PFSK-1 (cell line): Measurements from ENCODE around the gene SLC25A33.

Experiments
- FOXP2 ChIP-seq: optimal IDR thresholded peaks from 2 replicates; pipeline ENCODE3; 2011; ENCODE audit warnings: borderline replicate concordance, control low read depth, inconsistent platforms; ENCODE audit not compliant: insufficient read depth; ENCODE audit errors: extremely low read length, extremely low read depth
- POLR2AphosphoS5 ChIP-seq: IDR thresholded peaks from 2 replicates; pipeline ENCODE4 v1.6.1; 2012; ENCODE audit warnings: low read depth, mild to moderate bottlenecking, control low read depth, low read length, moderate library complexity
- SIN3A ChIP-seq: IDR thresholded peaks from 2 replicates; pipeline ENCODE4 v1.6.1; 2012; ENCODE audit warnings: mild to moderate bottlenecking, low read length, moderate library complexity, borderline replicate concordance; ENCODE audit not compliant: insufficient read depth
- TAF1 ChIP-seq: IDR thresholded peaks from 2 replicates; pipeline ENCODE4 v1.6.1; 2012; ENCODE audit warnings: low read length, control low read depth, borderline replicate concordance; ENCODE audit not compliant: insufficient read depth
- TF ChIP-seq, protein P1 (sequence below), 2 experiments: IDR thresholded peaks; 2 replicates each; pipeline versions ENCODE4 v1.6.1 to v1.8.0; 2011 to 2012; ENCODE audit warnings: low read depth in 2 of 2, low read length in 2 of 2, control low read depth in 1 of 2, inconsistent platforms in 1 of 2, mild to moderate bottlenecking in 1 of 2, moderate library complexity in 1 of 2; ENCODE audit not compliant: insufficient read depth in 1 of 2

SLC25A33 gene

DNA sequence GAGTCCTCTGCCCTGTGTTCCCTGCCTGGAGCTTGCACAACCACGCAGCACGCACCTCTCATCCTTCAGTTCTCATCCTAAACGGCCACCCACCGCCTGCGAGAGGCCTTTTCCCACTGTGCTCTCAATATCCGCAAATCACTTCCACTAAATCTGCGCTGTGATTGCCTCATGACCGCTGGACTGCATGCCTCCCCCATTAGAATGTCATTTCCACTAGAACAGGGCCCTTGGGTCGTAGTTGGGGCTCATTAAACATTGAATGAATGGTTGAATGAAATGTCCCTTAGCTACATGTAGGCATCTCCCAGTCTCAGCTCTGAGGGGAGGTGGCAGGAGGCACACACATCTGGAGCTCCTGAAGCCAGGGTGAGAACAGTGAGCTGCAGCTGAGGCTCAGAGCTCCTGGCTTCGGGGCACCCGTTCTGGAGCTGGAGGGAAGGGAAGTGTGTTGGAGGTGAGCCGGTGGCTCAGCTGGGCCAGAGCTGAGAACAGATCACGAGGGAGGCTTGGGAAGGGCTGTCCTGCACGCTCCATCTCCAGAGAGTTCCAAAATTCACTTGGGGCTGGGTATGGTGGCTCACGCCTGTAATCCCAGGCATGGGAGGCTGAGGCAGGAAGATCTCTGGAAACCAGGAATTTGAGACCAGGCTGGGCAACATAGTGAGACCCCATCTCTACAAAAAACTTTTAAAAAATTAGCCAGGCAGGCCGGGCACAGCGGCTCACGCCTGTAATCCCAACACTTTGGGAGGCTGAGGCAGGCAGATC is 79.8 kb downstream of the SLC25A33 start:
- TF ChIP-seq TAF1: no peak
- no peak for TF ChIP-seq SIN3A
- TF ChIP-seq, protein P1, sequence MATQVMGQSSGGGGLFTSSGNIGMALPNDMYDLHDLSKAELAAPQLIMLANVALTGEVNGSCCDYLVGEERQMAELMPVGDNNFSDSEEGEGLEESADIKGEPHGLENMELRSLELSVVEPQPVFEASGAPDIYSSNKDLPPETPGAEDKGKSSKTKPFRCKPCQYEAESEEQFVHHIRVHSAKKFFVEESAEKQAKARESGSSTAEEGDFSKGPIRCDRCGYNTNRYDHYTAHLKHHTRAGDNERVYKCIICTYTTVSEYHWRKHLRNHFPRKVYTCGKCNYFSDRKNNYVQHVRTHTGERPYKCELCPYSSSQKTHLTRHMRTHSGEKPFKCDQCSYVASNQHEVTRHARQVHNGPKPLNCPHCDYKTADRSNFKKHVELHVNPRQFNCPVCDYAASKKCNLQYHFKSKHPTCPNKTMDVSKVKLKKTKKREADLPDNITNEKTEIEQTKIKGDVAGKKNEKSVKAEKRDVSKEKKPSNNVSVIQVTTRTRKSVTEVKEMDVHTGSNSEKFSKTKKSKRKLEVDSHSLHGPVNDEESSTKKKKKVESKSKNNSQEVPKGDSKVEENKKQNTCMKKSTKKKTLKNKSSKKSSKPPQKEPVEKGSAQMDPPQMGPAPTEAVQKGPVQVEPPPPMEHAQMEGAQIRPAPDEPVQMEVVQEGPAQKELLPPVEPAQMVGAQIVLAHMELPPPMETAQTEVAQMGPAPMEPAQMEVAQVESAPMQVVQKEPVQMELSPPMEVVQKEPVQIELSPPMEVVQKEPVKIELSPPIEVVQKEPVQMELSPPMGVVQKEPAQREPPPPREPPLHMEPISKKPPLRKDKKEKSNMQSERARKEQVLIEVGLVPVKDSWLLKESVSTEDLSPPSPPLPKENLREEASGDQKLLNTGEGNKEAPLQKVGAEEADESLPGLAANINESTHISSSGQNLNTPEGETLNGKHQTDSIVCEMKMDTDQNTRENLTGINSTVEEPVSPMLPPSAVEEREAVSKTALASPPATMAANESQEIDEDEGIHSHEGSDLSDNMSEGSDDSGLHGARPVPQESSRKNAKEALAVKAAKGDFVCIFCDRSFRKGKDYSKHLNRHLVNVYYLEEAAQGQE (IDR thresholded peaks at IDR 0.05; ENCODE audit: insufficient read depth in 1 of 2, low read depth in 2 of 2, low read length in 2 of 2): no peak
- TF ChIP-seq POLR2AphosphoS5: no peak
- TF ChIP-seq FOXP2: no peak

DNA sequence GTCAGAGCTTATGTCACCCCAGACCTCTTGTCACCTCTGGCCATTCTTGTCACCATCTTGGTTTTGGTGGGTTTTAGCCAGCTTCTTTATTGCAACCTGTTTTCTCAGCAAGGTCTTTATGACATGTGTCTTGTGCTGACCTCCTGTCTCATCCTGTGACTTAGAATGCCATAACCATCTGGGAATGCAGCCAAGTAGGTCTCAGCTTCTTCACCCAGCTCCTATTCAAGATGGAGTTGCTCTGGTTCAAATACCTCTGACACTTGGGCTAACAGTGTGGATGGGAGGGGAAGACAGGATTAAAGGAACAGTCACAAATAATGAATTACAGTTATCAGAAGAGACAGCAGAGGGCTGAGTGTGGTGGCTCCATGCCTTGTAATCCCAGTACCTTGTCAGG is 81.8 kb downstream of the SLC25A33 start:
- TF ChIP-seq, protein P1 (IDR thresholded peaks at IDR 0.05; ENCODE audit: insufficient read depth in 1 of 2, low read depth in 2 of 2, low read length in 2 of 2): no peak
- TF ChIP-seq FOXP2 (no peak), TAF1 (no peak), POLR2AphosphoS5 (no peak), SIN3A (no peak)

DNA sequence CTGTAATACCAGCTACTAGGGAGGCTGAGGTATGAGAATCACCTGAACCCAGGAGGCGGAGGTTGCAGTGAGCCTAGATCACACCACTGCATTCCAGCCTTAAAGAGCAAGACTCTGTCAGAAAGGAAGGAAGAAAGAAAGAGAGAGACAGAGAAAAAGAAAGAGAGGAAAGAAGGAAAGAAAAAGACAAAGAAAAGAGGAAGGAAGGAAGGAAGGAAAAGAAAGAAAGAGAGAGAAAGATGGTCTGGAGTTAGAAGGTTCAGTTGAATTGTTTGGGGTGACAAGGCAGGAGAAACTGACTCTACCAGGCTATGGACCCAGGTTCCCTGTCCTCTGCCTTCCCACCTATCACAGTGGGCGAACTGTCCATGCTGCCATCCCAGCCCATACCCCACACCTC is 84.8 kb downstream of the SLC25A33 start:
- no peak for TF ChIP-seq POLR2AphosphoS5
- no peak for TF ChIP-seq TAF1
- no peak for TF ChIP-seq FOXP2
- TF ChIP-seq, protein P1 (IDR thresholded peaks at IDR 0.05; ENCODE audit: insufficient read depth in 1 of 2, low read depth in 2 of 2, low read length in 2 of 2): no peak
- no peak for TF ChIP-seq SIN3A

GRCh38 chr1:9626201-9626608 is 86.9 kb downstream of the SLC25A33 start:
- no peak for TF ChIP-seq TAF1
- no peak for TF ChIP-seq SIN3A
- TF ChIP-seq FOXP2: no peak
- no peak for TF ChIP-seq POLR2AphosphoS5
- TF ChIP-seq, protein P1 (IDR thresholded peaks at IDR 0.05; ENCODE audit: insufficient read depth in 1 of 2, low read depth in 2 of 2, low read length in 2 of 2): no peak
